ENCODE results near the gene BLMH. TPM values are rescaled to one million over a fixed set of nuclear protein-coding genes. Genes with fewer than 3 reads are reported as not detected.

BLMH gene
- total RNA-seq, 1 experiment from 2014 or later, result 94.3 TPM

DNA sequence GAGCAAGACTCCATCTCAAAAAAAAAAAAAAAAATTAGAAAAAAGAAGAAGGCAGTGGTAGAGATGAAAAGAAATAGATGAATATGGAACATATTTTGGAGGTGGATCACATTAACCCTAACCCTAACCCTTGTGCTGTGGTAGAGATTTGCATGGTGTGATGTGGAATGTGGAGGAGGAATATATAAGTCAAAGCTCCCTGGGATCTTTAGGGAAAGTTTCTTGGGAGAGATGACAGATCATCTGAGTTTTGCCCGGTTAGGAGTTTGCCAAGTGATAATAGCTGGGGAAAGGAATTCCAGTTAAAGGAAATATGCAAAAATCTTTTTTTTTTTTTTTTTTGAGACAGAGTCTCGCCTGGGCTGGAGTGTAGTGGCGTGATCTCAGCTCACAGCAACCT, 13.0 kb upstream of the BLMH start:
- H3K4me3 ChIP-seq (ENCODE audit: low read depth, low read length, poor library complexity, severe bottlenecking), result no peak overlapping the region
- CTCF ChIA-PET, result no interaction called here
- no peak overlapping the region for H3K27ac ChIP-seq (ENCODE audit: low read depth, low read length, poor library complexity, severe bottlenecking)
- TF ChIP-seq CTCF (conservative IDR thresholded peaks at IDR 0.05; ENCODE audit: low read depth, low read length), result no peak
- no peak for TF ChIP-seq EZH2 (IDR thresholded peaks at IDR 0.05; ENCODE audit: borderline replicate concordance, low read depth, low read length, poor library complexity, severe bottlenecking)
- no peak for DNase-seq (ENCODE audit: low spot score)
- H3K36me3 ChIP-seq (ENCODE audit: insufficient read depth, low read length, poor library complexity, severe bottlenecking), result no peaks in the 10 kb centered on the region
- no TSS peak for BruUV-seq (replicated peaks)
- H3K4me1 ChIP-seq (ENCODE audit: insufficient read depth, low read length, poor library complexity, severe bottlenecking), result no peaks in the 10 kb centered on the region
- intact Hi-C loops (cut with micrococcal nuclease; ENCODE audit: unreplicated experiment), result no loop called here
- POLR2A ChIA-PET (ENCODE audit: low non-redundant PET), result no interaction called here
- H3K9me3 ChIP-seq (ENCODE audit: low read depth, low read length, poor library complexity, severe bottlenecking), result no peaks in the 10 kb centered on the region
- no peaks in the 10 kb centered on the region for H3K27me3 ChIP-seq (replicated peaks; ENCODE audit: insufficient read depth, low read depth, low read length, poor library complexity)

GRCh38 chr17:30302241-30302640, 10.5 kb upstream of the BLMH start:
- H3K4me1 ChIP-seq (ENCODE audit: insufficient read depth, low read length, poor library complexity, severe bottlenecking), result no peaks in the 10 kb centered on the region
- intact Hi-C loops (cut with micrococcal nuclease; ENCODE audit: unreplicated experiment), result no loop called here
- no peaks in the 10 kb centered on the region for H3K9me3 ChIP-seq (ENCODE audit: low read depth, low read length, poor library complexity, severe bottlenecking)
- no peaks in the 10 kb centered on the region for H3K36me3 ChIP-seq (ENCODE audit: insufficient read depth, low read length, poor library complexity, severe bottlenecking)
- no TSS peak for BruUV-seq (replicated peaks)
- H3K4me3 ChIP-seq (ENCODE audit: low read depth, low read length, poor library complexity, severe bottlenecking), result no peak overlapping the region
- TF ChIP-seq CTCF (conservative IDR thresholded peaks at IDR 0.05; ENCODE audit: low read depth, low read length), result no peak
- TF ChIP-seq EZH2 (IDR thresholded peaks at IDR 0.05; ENCODE audit: borderline replicate concordance, low read depth, low read length, poor library complexity, severe bottlenecking), result no peak
- ChIA-PET POLR2A (ENCODE audit: low non-redundant PET) (no interaction called here), CTCF (no interaction called here)
- H3K27me3 ChIP-seq (replicated peaks; ENCODE audit: insufficient read depth, low read depth, low read length, poor library complexity), result no peaks in the 10 kb centered on the region
- H3K27ac ChIP-seq (ENCODE audit: low read depth, low read length, poor library complexity, severe bottlenecking), result no peak overlapping the region
- DNase-seq (ENCODE audit: low spot score), result no peak

GRCh38 chr17:30300818-30301217, 9.1 kb upstream of the BLMH start:
- H3K4me1 ChIP-seq (ENCODE audit: insufficient read depth, low read length, poor library complexity, severe bottlenecking), result no peaks in the 10 kb centered on the region
- BruUV-seq (replicated peaks), result no TSS peak
- no peak overlapping the region for H3K27ac ChIP-seq (ENCODE audit: low read depth, low read length, poor library complexity, severe bottlenecking)
- no peaks in the 10 kb centered on the region for H3K36me3 ChIP-seq (ENCODE audit: insufficient read depth, low read length, poor library complexity, severe bottlenecking)
- ChIA-PET CTCF (no interaction called here), POLR2A (ENCODE audit: low non-redundant PET) (no interaction called here)
- no peak for TF ChIP-seq CTCF (conservative IDR thresholded peaks at IDR 0.05; ENCODE audit: low read depth, low read length)
- TF ChIP-seq EZH2 (IDR thresholded peaks at IDR 0.05; ENCODE audit: borderline replicate concordance, low read depth, low read length, poor library complexity, severe bottlenecking), result no peak
- no peaks in the 10 kb centered on the region for H3K9me3 ChIP-seq (ENCODE audit: low read depth, low read length, poor library complexity, severe bottlenecking)
- H3K27me3 ChIP-seq (replicated peaks; ENCODE audit: insufficient read depth, low read depth, low read length, poor library complexity), result no peaks in the 10 kb centered on the region
- H3K4me3 ChIP-seq (ENCODE audit: low read depth, low read length, poor library complexity, severe bottlenecking), result no peak overlapping the region
- intact Hi-C loops (cut with micrococcal nuclease; ENCODE audit: unreplicated experiment), result no loop called here
- no peak for DNase-seq (ENCODE audit: low spot score)

Measured in A673 (cell line).